ENCODE measurements around the gene TMEM53.

TMEM53 gene

GRCh38 chr1:44688760-44689446, 14.6 kb upstream of the TMEM53 start:
- no peaks in the 10 kb centered on the region for H3K9me2 ChIP-seq (replicated peaks; ENCODE audit: insufficient read depth, low read length)
- H3F3A ChIP-seq (ENCODE audit: insufficient read depth, low read length) = no peaks in the 10 kb centered on the region
- no peak for DNase-seq
- no peak overlapping the region for H3K9ac ChIP-seq (ENCODE audit: low read length)
- no peaks in the 10 kb centered on the region for H3K27me3 ChIP-seq (replicated peaks; ENCODE audit: insufficient read depth, low read length)
- TF ChIP-seq EZH2 (optimal IDR thresholded peaks at IDR 0.05; ENCODE audit: low read depth, low read length) (no peak), EZH2phosphoT487 (IDR thresholded peaks at IDR 0.05; ENCODE audit: low read length) (no peak)
- TF ChIP-seq, protein P1, sequence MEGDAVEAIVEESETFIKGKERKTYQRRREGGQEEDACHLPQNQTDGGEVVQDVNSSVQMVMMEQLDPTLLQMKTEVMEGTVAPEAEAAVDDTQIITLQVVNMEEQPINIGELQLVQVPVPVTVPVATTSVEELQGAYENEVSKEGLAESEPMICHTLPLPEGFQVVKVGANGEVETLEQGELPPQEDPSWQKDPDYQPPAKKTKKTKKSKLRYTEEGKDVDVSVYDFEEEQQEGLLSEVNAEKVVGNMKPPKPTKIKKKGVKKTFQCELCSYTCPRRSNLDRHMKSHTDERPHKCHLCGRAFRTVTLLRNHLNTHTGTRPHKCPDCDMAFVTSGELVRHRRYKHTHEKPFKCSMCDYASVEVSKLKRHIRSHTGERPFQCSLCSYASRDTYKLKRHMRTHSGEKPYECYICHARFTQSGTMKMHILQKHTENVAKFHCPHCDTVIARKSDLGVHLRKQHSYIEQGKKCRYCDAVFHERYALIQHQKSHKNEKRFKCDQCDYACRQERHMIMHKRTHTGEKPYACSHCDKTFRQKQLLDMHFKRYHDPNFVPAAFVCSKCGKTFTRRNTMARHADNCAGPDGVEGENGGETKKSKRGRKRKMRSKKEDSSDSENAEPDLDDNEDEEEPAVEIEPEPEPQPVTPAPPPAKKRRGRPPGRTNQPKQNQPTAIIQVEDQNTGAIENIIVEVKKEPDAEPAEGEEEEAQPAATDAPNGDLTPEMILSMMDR (IDR thresholded peaks at IDR 0.05; ENCODE audit: low read length) = no peak
- no peak overlapping the region for H3K4me3 ChIP-seq (ENCODE audit: low read length)
- no peaks in the 10 kb centered on the region for H3K36me3 ChIP-seq (replicated peaks; ENCODE audit: insufficient read depth, low read length)
- no peak overlapping the region for H2AFZ ChIP-seq (ENCODE audit: low read length)
- H3K4me2 ChIP-seq (ENCODE audit: low read depth, low read length) = no peak overlapping the region
- H3K27ac ChIP-seq (ENCODE audit: low read length) = no peak overlapping the region
- no peaks in the 10 kb centered on the region for H3K9me3 ChIP-seq (replicated peaks; ENCODE audit: insufficient read depth, low read length)
- no peaks in the 10 kb centered on the region for H3K4me1 ChIP-seq (ENCODE audit: low read length)
- no peaks in the 10 kb centered on the region for H3K79me2 ChIP-seq (ENCODE audit: low read length)
- no peaks in the 10 kb centered on the region for H4K20me1 ChIP-seq (ENCODE audit: insufficient read depth, low read length)

DNA sequence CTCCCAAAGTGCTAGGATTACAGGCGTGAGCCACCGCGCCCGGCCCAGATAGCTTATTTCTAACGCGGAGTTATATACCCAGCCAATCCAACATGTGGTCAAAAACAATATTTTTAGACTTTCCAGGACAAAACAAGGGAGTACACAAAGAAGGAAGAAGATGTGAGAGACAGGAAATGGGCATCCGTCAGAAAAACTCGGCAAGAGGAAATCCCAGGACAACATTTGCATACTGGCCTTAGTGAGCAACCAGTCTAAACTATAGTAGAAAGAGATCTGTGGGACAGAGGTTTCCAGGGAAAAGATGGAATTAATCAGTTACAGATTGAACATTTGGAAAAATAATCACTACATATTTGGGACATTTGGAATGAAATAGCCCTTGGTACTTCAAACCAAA, 11.6 kb upstream of the TMEM53 start:
- Histone ChIP-seq H3K4me3 (ENCODE audit: low read length) (no peak overlapping the region), H3K36me3 (replicated peaks; ENCODE audit: insufficient read depth, low read length) (no peaks in the 10 kb centered on the region), H3K27me3 (replicated peaks; ENCODE audit: insufficient read depth, low read length) (no peaks in the 10 kb centered on the region), H3K9me3 (replicated peaks; ENCODE audit: insufficient read depth, low read length) (no peaks in the 10 kb centered on the region), H3K27ac (ENCODE audit: low read length) (no peak overlapping the region), H3K4me2 (ENCODE audit: low read depth, low read length) (no peak overlapping the region), H3K4me1 (ENCODE audit: low read length) (no peaks in the 10 kb centered on the region), H3F3A (ENCODE audit: insufficient read depth, low read length) (no peaks in the 10 kb centered on the region), H3K9ac (ENCODE audit: low read length) (no peak overlapping the region), H3K79me2 (ENCODE audit: low read length) (no peaks in the 10 kb centered on the region), H2AFZ (ENCODE audit: low read length) (no peak overlapping the region), H4K20me1 (ENCODE audit: insufficient read depth, low read length) (no peaks in the 10 kb centered on the region), H3K9me2 (replicated peaks; ENCODE audit: insufficient read depth, low read length) (no peaks in the 10 kb centered on the region)
- TF ChIP-seq EZH2 (optimal IDR thresholded peaks at IDR 0.05; ENCODE audit: low read depth, low read length) = no peak
- TF ChIP-seq, protein P1 (IDR thresholded peaks at IDR 0.05; ENCODE audit: low read length) = no peak
- no peak for DNase-seq

GRCh38 chr1:44685218-44685617, 10.9 kb upstream of the TMEM53 start:
- no peak overlapping the region for H3K27ac ChIP-seq (ENCODE audit: low read length)
- no peaks in the 10 kb centered on the region for H3K9me3 ChIP-seq (replicated peaks; ENCODE audit: insufficient read depth, low read length)
- no peak for DNase-seq
- no peaks in the 10 kb centered on the region for H3K79me2 ChIP-seq (ENCODE audit: low read length)
- no peaks in the 10 kb centered on the region for H3K27me3 ChIP-seq (replicated peaks; ENCODE audit: insufficient read depth, low read length)
- H3K9ac ChIP-seq (ENCODE audit: low read length) = no peak overlapping the region
- H3K4me3 ChIP-seq (ENCODE audit: low read length) = no peak overlapping the region
- TF ChIP-seq EZH2 (optimal IDR thresholded peaks at IDR 0.05; ENCODE audit: low read depth, low read length) (no peak), EZH2phosphoT487 (IDR thresholded peaks at IDR 0.05; ENCODE audit: low read length) (no peak)
- TF ChIP-seq, protein P1 (IDR thresholded peaks at IDR 0.05; ENCODE audit: low read length) = no peak
- H2AFZ ChIP-seq (ENCODE audit: low read length) = no peak overlapping the region
- H3F3A ChIP-seq (ENCODE audit: insufficient read depth, low read length) = no peaks in the 10 kb centered on the region
- H3K36me3 ChIP-seq (replicated peaks; ENCODE audit: insufficient read depth, low read length) = no peaks in the 10 kb centered on the region
- no peaks in the 10 kb centered on the region for H4K20me1 ChIP-seq (ENCODE audit: insufficient read depth, low read length)
- no peak overlapping the region for H3K4me2 ChIP-seq (ENCODE audit: low read depth, low read length)
- no peaks in the 10 kb centered on the region for H3K4me1 ChIP-seq (ENCODE audit: low read length)
- H3K9me2 ChIP-seq (replicated peaks; ENCODE audit: insufficient read depth, low read length) = no peaks in the 10 kb centered on the region

Measured in MM.1S (cell line).